AG09319 (cell line): ENCODE data around the gene TSPAN4.

ENCODE experiments used
- DNase-seq: peaks from one replicate; pipeline ENCODE4 v3.0.0-alpha.2; 2010; ENCODE audit warnings: low read depth; ENCODE audit errors: extremely low read depth
- TF ChIP-seq, protein P1 (sequence below): IDR thresholded peaks from 2 replicates; pipeline ENCODE4 v1.5.1; 2011; ENCODE audit warnings: low read depth, mild to moderate bottlenecking, inconsistent platforms, low read length, moderate library complexity

The TSPAN4 gene

GRCh38 chr11:802018-802617, 40.5 kb upstream of the TSPAN4 start:
- TF ChIP-seq, protein P1, sequence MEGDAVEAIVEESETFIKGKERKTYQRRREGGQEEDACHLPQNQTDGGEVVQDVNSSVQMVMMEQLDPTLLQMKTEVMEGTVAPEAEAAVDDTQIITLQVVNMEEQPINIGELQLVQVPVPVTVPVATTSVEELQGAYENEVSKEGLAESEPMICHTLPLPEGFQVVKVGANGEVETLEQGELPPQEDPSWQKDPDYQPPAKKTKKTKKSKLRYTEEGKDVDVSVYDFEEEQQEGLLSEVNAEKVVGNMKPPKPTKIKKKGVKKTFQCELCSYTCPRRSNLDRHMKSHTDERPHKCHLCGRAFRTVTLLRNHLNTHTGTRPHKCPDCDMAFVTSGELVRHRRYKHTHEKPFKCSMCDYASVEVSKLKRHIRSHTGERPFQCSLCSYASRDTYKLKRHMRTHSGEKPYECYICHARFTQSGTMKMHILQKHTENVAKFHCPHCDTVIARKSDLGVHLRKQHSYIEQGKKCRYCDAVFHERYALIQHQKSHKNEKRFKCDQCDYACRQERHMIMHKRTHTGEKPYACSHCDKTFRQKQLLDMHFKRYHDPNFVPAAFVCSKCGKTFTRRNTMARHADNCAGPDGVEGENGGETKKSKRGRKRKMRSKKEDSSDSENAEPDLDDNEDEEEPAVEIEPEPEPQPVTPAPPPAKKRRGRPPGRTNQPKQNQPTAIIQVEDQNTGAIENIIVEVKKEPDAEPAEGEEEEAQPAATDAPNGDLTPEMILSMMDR, result no peak
- DNase-seq, result no peak

DNA sequence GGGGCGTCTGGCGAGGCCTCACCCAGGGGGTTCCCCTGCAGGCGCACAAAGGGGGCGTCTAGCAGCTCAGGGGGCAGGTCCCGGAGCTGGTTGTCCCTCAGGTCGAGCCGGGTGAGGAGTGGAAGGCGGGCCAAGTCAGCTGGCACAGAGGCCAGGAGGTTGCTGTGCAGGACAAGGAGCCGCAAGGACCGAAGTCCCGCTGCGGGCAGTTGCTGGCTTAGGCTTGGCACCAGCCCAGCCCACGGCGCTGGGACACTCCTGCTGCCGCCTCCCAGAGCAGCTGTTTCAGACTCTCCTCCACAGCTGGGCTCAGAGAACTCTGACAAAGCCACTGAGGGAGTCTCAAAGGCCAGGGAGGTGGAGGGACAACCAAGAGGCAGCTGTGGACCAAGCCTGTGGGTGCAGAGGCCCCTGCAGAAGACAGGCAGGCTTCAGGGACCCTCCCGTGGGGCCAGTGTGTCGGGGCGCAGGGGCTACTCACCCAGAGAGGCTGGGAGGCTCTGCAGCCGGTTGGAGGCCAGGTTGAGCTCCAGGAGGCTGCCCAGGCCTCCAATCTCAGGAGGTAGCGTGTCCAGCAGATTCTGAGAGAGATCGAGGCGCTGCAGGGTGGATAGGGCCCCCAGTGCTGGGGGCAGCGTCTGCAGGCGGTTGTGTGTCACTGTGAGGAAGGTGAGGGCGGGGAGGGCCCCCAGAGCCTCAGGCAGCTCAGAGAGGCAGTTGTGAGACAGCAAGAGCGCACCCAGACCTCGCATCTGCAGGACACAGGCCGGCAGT, 39.8 kb upstream of the TSPAN4 start:
- TF ChIP-seq, protein P1, result no peak
- DNase-seq, result no peak

GRCh38 chr11:803467-803742, 39.2 kb upstream of the TSPAN4 start:
- TF ChIP-seq, protein P1, result no peak
- DNase-seq, result no peak

- no peak for DNase-seq
Measured at GRCh38 chr11:803770-804598, 38.7 kb upstream of the TSPAN4 start.

DNA sequence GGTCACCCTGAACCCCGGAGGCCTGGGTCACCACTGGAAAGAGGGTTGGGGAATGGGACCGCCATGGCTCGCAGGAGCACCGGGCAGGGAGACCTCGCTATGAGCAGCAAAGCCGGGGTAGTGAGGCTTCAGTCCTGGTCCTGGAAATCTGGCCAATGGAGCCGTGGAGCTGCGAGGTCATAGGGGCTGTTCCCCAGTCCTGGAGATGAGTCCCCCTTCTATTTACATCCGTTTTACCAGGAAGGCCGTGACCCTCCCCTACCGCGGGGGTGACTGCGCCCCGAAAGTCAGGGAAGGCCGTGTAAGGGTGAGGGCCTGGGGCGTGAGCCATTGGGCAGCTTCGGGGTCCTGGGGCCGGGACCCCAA, 38.1 kb upstream of the TSPAN4 start:
- TF ChIP-seq, protein P1, result no peak
- no peak for DNase-seq

More at GRCh38 chr11:803770-804598, 38.7 kb upstream of the TSPAN4 start:
- TF ChIP-seq, protein P1, result no peak

DNA sequence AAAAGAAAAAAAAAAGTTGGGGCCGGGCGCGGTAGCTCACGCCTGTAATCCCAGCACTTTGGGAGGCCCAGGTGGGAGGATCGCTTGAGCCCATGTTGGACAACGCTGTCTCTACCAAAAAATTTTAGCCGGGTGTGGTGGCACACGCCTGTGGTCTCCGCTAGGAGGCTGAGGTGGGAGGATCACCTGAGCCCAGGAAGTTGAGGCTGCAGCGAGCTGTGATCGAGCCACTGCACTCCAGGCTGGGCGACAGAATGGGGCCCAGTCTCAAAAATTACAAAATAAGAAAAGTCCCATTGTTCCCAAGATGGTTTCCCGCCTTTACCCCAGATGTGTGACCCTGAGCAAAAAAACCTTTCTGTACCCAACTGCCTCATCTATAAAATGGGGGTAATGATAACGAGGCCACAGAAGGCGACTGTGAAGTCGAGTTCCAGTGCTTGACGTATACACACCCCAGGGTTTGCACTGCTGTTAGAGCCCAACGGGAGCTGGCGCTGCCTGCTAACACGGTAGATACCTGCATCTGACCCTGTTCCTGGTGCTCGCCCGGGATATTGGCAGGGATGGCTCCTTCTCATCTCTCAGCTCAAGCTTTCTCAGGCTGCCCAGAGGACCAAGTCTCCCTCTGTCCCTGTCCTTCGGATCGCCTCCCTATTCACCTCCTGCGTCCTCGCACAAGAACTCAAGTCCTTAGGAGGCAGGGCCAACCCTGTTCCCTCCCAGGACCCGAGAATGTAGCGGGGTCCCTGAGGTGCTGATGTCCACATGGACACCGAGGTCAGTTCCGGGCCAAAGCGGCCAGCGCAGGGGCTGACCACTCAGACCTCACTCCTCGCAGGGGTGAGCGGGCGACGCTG, 34.0 kb upstream of the TSPAN4 start:
- no peak for DNase-seq

More for the DNA sequence above, 34.0 kb upstream of the TSPAN4 start:
- TF ChIP-seq, protein P1, result no peak
